Measurements from ENCODE around the gene RAP1B. TPM values are rescaled to one million over a fixed set of nuclear protein-coding genes. Genes with fewer than 3 reads are reported as not detected.

RAP1B gene
- total and polyA plus RNA-seq, 2 of the 13 experiments (the other 11 are each of a cell fraction or from before 2014, with no cell fraction given), result 71.1 to 92.7 TPM

DNA sequence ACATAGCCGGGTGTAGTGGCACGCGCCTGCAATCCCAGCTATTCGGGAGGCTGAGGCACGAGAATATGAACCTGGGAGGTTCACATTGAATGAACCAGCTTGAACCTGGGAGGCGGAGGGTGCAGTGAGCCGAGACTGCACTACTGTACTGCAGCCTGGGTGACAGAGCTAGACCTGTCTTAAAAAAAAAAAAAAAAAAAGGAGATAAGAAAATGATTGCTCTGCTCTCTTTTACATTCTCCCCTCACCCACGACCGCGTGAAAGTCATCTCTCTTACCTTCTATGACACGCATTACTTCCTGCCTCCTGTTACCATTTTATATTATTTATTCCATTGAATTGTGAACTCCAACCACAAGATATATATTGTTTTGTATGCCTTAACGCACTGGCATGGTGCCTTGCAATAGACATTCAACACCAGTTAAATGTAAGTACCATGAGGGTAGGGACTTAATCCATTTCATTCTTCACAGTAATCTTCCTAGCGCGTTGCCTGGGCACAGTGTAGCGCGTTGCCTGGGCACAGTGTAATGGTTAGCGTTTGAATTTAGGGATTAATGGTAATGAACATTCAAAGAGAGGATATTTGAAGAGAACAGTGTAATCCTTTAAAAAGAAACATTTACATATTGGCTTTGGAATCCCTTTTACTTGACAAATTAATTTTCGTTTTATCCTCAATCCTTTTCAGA, 2.7 kb downstream of the RAP1B start:
- H4K20me1 ChIP-seq (ENCODE audit: insufficient read depth, low read length), result peaks cover 44% of the 10 kb centered on the region
- in situ Hi-C loops (cut with HindIII; ENCODE audit: extremely low pct_ligation_motif_present, low pct_unique_long_range_greater_than_20kb) (no loop called here), intact Hi-C loops (cut with micrococcal nuclease; ENCODE audit: unreplicated experiment) (loop anchor here (5.0 kb wide), 2 partner anchors 194 to 271 kb away; partner anchors contain the start of gene MDM2)
- H3K4me1 ChIP-seq (ENCODE audit: insufficient read depth, low read length), result peaks cover 36% of the 10 kb centered on the region
- FAIRE-seq (no peak), ATAC-seq (no peak), DNase-seq (ENCODE audit: low spot score) (no peak)
- peak overlapping the region; percentile 73 to 99 (median 86); a peak in 4 of 6 replicates for H3K4me3 ChIP-seq (replicated peaks in 1 of 3; ENCODE audit: insufficient read depth in 1 of 3, low read depth in 2 of 3, low read length in 3 of 3)
- H3K9me3 ChIP-seq (ENCODE audit: low read length), result no peaks in the 10 kb centered on the region
- H3K4me2 ChIP-seq (ENCODE audit: low read depth, low read length), result peak overlapping the region; percentile 80
- no peaks in the 10 kb centered on the region; a peak in 1 of 5 replicates for H3K27me3 ChIP-seq (ENCODE audit: control insufficient read depth in 1 of 2, insufficient read depth in 2 of 2, low read length in 2 of 2)
- no peak overlapping the region for H3K9ac ChIP-seq (ENCODE audit: insufficient read depth, low read depth, low read length)
- WGBS (ENCODE audit: low lambda C conversion rate), result 86% methylated on average over 18 of the region's 18 CpGs
- ChIA-PET CTCF (ENCODE audit: low intra/inter-chr PET ratio, low total read pairs) (no interaction called here), POLR2A (interaction anchor here (1.4 kb wide), 1 partner anchor 1344 kb away, joined by 3 read pairs; the partner anchor contains the start of gene CAND1)
- H3K36me3 ChIP-seq (replicated peaks in 1 of 2; ENCODE audit: control insufficient read depth in 1 of 2, insufficient read depth in 2 of 2, low read length in 2 of 2), result no peaks in the 10 kb centered on the region; a peak in 1 of 5 replicates
- TF ChIP-seq, protein P1, sequence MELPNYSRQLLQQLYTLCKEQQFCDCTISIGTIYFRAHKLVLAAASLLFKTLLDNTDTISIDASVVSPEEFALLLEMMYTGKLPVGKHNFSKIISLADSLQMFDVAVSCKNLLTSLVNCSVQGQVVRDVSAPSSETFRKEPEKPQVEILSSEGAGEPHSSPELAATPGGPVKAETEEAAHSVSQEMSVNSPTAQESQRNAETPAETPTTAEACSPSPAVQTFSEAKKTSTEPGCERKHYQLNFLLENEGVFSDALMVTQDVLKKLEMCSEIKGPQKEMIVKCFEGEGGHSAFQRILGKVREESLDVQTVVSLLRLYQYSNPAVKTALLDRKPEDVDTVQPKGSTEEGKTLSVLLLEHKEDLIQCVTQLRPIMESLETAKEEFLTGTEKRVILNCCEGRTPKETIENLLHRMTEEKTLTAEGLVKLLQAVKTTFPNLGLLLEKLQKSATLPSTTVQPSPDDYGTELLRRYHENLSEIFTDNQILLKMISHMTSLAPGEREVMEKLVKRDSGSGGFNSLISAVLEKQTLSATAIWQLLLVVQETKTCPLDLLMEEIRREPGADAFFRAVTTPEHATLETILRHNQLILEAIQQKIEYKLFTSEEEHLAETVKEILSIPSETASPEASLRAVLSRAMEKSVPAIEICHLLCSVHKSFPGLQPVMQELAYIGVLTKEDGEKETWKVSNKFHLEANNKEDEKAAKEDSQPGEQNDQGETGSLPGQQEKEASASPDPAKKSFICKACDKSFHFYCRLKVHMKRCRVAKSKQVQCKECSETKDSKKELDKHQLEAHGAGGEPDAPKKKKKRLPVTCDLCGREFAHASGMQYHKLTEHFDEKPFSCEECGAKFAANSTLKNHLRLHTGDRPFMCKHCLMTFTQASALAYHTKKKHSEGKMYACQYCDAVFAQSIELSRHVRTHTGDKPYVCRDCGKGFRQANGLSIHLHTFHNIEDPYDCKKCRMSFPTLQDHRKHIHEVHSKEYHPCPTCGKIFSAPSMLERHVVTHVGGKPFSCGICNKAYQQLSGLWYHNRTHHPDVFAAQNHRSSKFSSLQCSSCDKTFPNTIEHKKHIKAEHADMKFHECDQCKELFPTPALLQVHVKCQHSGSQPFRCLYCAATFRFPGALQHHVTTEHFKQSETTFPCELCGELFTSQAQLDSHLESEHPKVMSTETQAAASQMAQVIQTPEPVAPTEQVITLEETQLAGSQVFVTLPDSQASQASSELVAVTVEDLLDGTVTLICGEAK (IDR thresholded peaks at IDR 0.05), result no peak
- TF ChIP-seq, protein P1 (CRISPR knock-in tag; IDR thresholded peaks at IDR 0.05), result no peak
- TF ChIP-seq, protein P2, sequence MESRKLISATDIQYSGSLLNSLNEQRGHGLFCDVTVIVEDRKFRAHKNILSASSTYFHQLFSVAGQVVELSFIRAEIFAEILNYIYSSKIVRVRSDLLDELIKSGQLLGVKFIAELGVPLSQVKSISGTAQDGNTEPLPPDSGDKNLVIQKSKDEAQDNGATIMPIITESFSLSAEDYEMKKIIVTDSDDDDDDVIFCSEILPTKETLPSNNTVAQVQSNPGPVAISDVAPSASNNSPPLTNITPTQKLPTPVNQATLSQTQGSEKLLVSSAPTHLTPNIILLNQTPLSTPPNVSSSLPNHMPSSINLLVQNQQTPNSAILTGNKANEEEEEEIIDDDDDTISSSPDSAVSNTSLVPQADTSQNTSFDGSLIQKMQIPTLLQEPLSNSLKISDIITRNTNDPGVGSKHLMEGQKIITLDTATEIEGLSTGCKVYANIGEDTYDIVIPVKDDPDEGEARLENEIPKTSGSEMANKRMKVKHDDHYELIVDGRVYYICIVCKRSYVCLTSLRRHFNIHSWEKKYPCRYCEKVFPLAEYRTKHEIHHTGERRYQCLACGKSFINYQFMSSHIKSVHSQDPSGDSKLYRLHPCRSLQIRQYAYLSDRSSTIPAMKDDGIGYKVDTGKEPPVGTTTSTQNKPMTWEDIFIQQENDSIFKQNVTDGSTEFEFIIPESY (CRISPR knock-in tag; IDR thresholded peaks at IDR 0.05), result peak; percentile 59
- TF ChIP-seq FLYWCH1 (CRISPR knock-in tag; IDR thresholded peaks at IDR 0.05) (no peak), ZNF260 (CRISPR knock-in tag; IDR thresholded peaks at IDR 0.05; ENCODE audit: borderline replicate concordance, low read depth) (no peak), TAF1 (CRISPR knock-in tag; IDR thresholded peaks at IDR 0.05) (no peak), ZNF24 (IDR thresholded peaks at IDR 0.05) (no peak), ZBTB7B (CRISPR knock-in tag; IDR thresholded peaks at IDR 0.05) (no peak), DPF2 (CRISPR knock-in tag; IDR thresholded peaks at IDR 0.05; ENCODE audit: borderline replicate concordance, low read depth) (no peak)
- TF ChIP-seq, protein P3, sequence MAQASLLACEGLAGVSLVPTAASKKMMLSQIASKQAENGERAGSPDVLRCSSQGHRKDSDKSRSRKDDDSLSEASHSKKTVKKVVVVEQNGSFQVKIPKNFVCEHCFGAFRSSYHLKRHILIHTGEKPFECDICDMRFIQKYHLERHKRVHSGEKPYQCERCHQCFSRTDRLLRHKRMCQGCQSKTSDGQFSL (CRISPR knock-in tag; IDR thresholded peaks at IDR 0.05), result no peak
- H2AFZ ChIP-seq (ENCODE audit: low read length), result no peak overlapping the region
- BruUV-seq (replicated peaks), result no TSS peak
- no peak overlapping the region for H3K27ac ChIP-seq (ENCODE audit: extremely low read length, insufficient read depth, low read length)
- H3K79me2 ChIP-seq (ENCODE audit: insufficient read depth, low read length), result peaks cover 70% of the 10 kb centered on the region

Measured in HepG2 (cell line).